DMS153 (cell line): ENCODE measurements around the gene HJV.

Experiments used
- DNase-seq: peaks from one replicate; lab custom pipeline; 2025; lab: John Stamatoyannopoulos, UW

Gene HJV

DNA sequence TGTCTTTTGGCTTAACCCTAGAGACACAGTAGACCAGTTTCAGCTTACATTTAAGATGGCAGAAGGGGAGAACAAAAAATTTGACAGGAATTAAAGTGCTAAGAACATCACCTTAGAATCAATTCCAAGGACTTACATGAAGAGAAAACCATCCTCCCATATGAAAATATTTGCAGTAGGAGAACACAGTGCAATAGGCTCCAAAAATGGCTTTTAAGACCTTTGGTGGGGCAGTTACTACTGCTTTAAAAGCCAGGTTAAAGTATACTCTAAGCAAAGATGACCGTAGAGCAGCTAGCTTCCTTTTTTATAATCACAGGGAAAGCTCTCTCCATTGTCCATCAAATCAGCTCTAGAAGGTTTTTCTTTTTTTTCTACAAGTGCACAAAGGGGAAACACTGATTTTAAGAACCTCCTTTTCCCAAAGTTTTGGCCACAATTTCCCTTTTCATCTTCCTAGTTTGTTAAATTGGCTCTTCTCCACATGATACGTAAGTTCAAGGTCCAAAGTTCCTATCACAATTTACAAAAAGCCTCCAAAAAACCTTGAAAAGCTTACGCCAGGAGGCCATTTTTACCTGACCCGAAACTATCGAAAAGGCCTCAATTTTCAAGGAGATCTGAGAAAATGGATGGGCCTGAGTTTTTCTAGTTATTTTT is 28.4 kb downstream of the HJV start:
- no peak for DNase-seq

DNA sequence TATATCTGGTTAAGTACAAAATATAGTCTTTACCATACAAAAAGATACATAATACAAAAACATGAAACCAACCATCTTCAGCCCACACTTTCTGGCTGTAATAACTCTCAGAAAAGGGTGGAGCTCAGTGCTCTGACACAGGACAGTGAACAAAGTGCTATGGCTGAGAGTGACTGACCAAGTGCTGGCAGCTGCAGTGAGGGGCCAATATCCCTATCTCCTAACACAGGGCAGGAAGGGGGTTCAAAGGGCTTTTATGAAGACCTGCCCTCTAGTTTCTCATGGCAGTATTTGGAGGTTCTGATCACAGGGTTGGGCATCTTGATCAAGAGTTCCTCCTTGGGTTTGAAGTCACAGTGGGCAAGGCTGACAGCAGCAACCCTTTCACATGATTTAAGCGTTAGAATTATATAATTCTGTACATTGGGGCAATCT is 29.0 kb downstream of the HJV start:
- no peak for DNase-seq

DNA sequence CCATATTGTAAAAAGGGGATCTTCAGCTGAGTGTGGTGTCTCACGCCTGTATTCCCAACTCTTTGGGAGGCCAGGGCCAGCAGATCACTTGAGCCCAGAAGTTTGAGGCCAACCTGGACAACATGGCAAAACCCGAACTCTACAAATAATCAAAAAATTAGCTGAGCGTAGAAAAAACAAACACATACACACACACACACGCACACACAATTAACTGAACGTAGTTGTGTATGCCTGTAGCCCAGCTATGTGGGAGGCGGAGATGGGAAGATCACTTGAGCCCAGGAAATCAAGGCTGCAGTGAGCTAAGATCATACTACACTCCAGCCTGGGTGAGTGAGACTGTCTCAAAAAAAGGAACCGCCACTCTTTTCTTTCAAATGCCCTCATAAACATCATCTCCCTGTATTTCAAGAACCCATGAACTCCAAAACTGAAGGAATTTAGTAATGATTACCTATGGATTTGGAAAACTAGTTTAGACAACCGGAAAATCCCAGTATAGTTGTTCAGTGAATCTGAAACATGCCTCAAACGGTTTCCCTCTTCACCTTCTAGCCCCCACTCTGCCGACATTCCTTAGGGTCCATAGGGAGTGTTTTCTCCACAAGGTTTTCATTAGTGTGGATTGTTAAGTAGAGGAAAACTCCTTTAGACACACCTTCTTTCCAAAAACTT is 29.7 kb downstream of the HJV start:
- no peak for DNase-seq

DNA sequence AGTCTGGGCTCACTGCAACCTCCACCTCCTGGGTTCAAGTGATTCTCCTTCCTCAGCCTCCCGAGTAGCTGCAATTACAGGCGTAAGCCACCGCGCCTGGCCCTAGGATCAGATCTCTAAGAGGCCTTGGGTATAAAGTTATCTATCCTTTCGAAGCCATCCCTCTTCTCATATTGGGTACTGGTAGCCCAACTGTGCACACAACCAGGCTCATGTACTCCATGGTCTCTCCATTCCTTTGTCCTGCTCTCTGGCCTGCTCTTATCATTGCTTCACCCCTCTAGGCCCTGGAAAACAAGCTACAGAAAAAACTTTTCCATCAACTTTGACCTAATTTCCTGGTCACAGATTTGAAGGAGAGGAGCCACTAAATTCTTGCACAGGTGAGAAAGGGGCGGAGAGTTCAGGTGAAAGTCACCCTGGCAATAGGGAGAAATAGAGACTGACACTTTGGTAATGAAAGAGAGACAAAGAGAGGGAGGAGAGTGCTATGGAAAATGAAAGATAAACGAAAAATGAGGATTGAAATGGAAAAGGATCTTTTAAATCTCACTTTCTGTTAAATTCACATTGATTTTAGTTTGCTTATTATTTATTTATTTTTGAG is 31.2 kb downstream of the HJV start:
- DNase-seq: peak; percentile 47

DNA sequence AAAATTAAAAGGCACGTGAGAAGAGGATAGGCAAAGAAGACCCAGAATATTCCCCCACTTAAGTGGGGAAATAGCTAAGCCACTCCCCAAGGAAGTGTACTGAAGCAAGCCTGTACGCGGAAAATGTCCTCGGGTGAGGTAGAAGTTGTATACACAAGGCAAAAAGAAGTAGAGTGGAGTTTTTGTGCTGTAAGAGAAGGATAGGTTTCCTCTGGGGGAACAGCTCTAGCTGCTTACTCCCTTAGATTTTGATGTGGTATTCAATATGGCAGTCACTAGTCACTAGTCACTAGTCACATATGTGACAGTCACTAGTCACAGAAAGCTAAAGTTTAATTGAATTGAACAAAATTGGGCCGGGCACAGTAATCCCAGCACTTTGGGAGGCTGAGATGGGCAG is 32.8 kb downstream of the HJV start:
- no peak for DNase-seq

DNA sequence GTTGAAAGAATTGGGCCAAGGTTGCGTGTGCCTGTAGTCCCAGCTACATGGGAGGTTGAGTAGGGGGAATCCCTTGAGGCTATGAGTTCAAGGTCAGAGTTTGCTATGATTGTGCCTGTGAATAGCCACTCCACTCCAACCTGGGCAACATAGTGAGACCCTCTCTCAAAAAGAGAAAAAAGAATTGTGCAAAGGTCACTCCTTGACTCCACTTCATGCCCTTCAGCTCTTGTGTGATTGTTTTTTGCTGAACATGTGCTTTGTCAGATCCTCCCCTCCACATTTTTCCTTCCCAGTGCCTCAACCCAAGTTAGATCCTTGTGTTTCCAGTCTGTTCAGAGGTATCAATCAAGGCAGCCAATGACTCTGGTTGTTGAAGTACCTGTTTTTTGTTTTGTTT is 33.6 kb downstream of the HJV start:
- no peak for DNase-seq

DNA sequence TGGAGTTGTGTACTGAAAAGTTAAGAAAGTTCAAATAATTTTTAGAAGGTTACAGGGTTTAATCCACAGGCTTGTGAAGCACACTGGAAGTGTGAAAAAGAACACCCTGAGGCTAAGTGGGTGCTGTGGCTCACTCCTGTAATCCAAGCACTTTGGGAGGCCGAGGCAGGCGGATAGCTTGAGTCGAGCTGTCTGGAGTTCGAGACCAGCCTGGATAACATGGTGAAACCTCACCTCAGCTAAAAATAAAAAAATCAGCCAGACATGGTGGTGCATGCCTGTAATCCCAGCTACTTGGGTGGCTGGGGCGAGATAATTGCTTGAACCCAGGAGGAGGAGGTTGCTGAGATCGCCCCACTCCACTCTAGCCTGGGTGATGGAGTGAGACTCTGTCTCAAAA is 35.0 kb downstream of the HJV start:
- DNase-seq: no peak

DNA sequence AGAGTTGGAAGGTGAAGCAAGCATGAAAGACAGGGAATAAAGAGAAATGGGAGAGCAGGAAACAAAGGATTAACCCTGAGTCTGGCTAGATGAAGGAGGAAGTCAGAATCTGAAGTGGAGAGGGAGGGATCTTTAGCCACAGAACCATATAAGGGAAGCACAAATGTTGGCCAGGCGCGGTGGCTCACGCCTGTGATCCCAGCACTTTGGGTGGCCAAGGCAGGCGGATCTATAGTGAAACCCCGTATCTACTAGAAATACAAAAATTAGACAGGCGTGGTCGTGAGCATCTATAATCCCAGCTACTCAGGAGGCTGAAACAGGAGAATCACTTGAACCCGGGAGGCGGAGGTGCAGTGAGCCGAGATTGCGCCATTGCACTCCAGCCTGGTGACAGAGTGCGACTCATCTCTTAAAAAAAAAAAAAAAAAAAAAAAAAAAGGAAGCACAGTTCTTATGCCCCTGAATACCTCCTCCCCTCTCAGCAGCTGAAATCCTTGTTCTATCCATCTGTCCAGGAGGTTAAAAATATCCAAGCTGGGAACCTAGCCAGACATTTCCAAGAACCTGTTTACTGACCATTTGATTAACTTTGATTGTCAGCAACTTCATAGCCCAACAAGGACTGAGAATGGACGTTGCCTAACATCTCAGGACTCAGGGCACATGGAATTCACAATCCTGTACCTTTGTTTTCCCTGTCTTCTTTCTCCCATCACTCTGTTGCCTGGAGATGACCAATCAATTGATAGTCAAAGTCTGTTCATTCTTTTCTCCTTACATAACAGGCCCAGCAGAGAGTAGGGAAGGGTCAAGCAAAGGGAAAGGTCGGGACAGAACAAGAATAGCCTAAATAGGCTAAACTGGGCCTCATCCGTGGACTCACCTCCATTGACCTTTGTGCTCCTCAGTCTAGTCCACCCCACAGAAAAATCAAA is 35.8 kb downstream of the HJV start:
- peak; percentile 82 for DNase-seq

DNA sequence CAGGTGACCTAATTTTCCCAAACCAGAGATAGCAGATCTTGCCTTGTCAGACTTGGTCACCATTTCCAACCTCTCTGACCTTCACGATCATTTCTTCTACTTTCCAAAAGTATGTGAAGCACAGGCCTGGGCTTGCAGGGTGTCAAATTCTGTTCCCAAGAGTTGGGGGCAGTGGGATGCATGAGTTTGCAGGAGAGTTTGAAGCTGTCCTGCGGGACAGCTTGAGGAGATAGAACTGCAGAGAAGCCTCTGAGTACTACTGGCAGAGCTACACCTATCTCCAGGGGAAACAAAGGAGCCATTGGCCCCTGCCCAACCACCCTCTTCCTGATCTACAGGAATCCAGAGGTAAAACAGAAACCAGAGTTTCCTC is 36.4 kb downstream of the HJV start:
- no peak for DNase-seq

DNA sequence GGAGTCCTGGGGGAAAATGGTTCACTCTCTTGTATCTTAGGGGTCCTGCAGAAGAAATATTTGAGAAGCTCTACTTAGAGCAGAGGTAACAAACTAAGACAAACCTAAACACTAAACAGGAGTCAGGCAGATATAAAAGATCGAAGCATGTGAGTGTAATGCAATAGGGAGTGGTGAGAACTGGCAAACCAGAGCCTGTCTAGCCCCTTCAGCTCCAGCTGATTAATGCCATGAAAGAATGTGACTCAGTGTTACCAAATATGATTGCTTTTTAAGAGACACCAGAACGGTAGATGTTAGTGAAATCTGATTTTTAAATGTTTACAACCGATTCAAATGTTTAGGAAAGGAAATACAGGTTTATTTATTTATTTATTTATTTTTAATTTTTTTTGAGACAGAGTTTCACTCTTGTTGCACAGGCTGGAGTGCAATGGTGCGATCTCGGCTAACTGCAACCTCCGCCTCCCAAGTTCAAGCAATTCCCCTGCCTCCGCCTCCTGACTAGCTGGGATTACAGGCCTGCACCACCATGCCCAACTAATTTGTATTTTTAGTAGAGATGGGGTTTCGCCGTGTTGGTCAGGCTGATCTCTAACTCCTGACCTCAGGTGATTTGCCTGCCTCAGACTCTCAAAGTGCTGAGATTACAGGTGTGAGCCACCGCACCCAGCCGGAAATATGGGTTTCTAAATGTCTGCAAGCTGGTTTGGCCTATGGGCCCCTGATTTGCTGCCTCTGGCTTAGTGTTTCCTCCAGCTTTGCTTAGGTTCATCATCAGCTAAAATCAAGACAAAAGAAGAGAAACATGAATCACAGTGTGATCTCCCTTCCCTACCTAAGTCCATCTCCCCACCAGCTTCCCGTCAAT is 37.3 kb downstream of the HJV start:
- DNase-seq: no peak

DNA sequence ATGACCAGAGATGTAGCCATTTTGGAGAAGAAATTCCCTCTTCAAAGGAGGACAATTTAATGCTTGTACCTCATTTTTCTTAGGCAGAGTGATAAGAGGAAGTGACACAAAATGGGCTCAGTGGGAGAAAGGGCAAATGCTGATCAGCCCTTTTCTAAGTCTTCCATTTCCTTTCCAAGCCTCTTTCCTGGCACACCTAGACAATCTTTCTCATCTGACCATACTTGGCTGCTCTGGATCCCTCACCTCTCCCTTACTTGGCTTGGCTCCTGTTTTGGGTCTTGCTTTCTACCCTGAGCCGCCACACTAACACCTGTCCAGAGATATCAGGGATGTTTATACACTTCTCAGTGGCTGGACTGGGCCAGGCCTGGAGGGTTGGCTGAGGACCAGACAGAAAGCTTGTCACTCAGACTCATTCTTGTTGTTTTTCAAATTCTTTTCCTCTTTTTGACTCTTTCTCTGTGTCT is 38.3 kb downstream of the HJV start:
- DNase-seq: peak; percentile 25

DNA sequence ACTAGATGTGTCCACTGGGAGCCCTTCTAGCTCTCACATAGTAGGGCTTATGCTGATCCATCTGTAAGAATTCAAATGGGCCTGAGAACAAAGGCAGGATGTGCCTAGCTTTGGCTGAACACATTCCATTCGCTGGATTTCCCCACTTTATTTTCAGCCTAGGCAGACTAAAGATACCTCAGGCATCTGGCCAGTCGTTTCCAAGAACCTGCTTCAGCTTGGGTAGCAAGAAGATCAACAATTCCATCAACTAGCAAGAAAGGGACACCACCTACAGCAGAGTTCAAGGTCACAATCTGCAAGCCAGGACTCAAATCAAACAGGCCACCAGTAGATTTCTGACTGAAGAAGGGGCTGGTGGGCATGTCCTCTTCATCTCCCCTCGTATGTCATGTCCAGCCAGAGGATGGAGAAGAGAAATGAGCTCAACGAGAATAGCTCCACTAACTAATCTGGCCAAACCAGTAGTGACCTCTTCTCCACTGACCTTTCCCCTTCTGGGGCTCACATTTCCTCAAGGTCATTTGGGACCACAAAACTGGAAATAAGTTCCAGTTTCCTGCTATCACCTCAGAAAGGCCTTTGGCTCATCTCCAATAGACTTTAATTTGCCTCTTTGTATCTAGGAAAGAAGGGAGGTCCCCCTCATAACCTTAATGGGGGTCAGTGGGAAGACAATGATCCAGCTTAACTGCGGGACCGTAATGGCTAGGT is 39.4 kb downstream of the HJV start:
- no peak for DNase-seq

DNA sequence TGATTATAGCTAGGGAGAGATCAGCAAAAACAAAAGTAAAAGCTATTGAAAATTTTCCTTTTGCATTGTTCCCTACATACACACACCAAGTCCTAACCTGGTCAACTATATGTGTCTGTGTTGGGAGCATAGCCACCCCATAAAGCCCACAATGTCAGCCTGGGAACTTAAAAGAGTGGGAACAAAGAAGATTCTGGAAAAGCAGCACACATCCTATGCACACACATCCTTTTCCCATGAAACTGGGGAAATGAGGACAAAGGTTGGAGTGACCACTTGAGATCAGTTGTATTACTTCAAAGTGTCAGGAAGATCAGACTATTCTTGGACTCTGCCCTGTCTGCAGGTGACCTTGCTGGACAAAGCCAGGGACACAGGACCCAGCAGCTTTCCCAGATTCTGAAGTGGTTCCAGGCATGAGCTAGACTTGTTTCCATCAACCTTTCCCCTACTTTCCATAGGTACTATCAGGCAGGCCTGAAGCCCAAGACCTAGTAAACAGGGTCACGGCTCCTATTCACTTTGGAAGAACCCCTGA is 41.0 kb downstream of the HJV start:
- DNase-seq: no peak

DNA sequence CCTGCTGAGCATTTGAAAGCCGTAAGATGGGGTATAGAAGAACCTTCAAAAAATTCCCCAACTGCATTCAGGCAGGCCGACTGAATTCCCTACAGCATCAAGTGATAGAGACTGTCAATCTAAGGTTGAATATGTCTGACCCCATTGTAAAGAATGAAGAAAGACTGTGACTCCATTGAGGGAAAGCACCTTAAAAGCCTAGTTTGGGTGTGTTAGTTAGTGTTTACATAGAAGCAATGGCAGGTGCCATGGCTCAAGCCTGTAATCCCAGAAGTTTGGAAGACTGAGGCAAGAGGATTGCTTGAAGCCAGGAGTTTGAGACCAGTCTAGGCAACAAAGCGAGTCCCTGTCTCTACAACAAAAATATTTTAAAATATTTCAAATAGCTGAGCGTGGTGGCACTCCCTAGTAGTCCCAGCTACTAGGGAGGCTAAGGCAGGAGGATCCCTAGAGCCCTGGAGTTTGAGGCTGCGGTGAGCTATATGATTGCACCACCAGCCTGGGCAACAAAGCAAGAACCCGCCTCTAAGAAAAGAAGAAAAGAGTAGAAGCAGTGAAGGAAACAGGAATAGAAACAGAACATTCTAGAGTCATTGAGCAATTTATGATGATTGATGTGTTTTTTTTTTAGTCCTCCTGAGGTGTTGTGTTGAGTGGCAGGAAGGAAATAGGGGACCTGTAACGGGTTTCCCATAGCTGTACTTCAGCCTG is 41.6 kb downstream of the HJV start:
- DNase-seq: no peak

DNA sequence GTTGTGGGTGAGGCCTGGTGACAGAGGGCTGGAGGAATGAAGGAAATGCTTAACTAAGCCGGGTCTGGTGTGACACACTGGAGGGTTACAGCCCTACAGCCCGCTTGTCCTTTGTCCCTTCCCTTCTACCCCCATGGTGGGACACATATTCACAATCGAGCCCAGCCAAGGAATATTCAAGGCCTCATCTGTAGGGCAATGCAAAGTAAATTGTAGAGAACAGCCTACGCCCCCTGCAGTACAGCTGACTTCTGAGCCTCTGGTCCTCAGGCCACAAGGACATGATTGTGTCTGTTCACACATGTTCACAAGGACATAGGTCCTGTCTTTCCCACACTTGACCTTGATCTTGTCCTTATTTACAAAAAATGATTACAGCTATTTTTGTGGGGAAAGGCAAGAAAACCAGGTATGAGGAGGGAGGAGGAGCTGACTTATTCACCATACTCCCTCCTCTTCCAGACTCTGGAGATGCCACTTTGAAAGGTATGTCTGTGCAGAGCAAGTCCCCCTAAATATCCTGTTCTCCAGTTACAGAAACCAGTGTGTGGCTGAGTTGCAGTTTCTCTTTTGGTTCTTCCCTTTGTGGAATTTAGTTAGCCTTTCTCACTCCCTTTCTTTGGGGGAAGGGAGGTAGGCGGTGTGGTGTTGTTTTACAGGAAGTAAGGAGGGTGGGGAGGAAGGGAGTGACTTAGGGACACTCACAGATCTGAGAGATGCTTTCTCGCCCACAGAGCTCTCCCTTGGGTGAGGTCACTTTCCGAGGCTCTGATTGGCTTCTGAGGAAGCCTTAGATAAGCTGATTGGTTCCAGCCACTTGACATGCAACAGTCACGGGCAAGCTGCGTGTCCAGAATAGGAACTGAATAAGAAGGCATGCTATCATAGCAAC is 42.4 kb downstream of the HJV start:
- peak; percentile 100 for DNase-seq

DNA sequence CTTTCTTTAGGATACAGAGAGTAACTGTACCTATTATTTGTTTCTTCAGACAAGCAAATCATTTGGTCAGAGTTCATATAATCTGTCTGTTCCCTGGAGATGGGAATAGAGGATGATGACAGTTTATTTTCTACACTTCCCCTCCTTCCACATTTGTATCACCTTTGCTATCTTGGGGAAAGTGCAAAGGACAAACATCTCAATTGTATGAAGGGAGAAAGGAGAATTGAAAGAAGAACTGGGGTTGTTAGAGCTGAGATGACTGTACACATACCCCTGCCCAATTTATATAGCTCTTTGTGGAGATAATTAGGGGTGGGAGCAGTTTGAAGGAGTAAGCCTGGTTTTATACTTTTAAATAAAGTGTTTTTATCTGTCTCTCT is 43.1 kb downstream of the HJV start:
- DNase-seq: no peak

DNA sequence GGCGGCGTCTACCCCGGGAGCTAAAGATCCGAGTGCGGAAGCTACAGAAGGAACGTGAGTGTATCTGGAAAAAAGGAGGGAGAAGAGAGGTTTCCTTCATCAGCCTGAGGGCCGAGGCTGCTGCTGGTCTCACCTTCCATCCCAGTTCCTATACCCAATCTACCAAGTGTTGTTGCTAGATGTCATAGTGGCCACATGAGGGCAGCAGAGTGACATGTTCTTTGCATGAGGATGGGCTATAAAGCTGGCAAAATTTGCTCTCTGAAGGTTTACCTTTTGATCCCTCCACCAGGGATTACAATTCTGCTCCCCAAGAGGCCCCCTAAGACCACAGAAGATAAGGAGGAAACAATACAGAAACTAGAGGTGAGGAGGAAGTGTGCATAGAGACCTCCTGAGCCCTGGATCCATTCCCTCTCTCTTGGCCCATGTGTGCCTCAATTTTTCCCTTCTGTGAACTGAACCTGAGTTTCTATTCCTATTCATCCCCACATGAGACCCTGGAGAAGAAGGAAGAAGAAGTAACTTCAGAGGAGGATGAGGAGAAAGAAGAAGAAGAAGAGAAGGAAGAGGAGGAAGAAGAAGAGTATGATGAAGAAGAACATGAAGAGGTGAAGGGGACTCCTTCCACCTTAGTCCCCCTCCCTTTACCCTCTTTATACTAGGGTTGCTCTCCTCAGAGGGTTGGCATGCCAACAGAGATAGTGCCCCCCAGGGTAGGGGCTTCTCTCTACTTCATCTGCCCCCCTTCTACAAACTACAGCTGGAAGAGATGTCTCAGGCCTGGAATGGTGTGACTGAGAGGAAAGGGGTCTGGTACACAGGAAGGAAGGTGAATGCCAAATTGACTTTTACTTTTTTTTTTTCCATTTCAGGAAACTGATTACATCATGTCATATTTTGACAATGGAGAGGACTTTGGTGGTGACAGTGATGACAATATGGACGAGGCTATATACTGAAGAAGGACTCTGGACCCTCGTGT is 43.8 kb downstream of the HJV start:
- DNase-seq: peak; percentile 89

DNA sequence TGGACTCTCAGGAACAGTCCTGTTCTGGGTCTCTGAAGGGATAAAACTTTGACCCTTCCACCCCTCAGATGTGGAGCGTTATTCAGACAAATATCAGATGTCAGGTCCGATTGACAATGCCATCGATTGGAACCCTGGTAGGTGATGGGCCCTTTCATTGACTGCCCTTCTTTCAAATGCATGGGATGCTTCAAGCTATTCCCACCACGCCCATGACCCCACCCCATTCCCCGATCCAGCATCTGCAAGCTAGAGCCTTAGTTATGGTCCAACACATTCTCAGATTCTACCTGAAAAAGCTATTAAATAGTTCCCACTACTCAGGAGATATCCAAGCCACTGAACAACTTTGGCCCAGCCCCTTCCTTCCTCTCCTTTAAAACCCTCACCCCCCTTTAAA is 44.5 kb downstream of the HJV start:
- no peak for DNase-seq
